Tibial artery (tissue), 4 donors: ENCODE results near the gene IL37.

Experiments used
- DNase-seq, 2 donors: peaks; one replicate each; pipeline ENCODE4 v3.0.0-alpha.2; 2019
- H3K27ac ChIP-seq, 2 donors: fragments of 200-600 bp; sonication (generic) in 1 of 2; 1 replicate in 1 of 2; 2 replicates in 1 of 2; pipeline ENCODE4 v1.5.1; 2018 to 2019; ENCODE audit warnings: mild to moderate bottlenecking in 1 of 2
- H3K27me3 ChIP-seq, 2 donors: fragments of 200-600 bp; sonication (generic) in 1 of 2; one replicate each; pipeline versions ENCODE4 v1.5.1 to v1.6.0; 2016 to 2019
- H3K36me3 ChIP-seq, 3 donors: fragments of 200-600 bp; sonication (generic) in 2 of 3; one replicate each; pipeline ENCODE4 v1.5.1; 2016 to 2019; ENCODE audit warnings: mild to moderate bottlenecking in 2 of 3
- H3K4me1 ChIP-seq, 4 donors: fragments of 200-600 bp; sonication (generic) in 2 of 4; 1 replicate in 3 of 4; 2 replicates in 1 of 4; pipeline ENCODE4 v1.5.1; 2016 to 2019
- H3K4me3 ChIP-seq, 2 donors: fragments of 200-600 bp; sonication (generic) in 1 of 2; 1 replicate in 1 of 2; 2 replicates in 1 of 2; pipeline ENCODE4 v1.5.1; 2018 to 2019; ENCODE audit warnings: mild to moderate bottlenecking in 2 of 2
- H3K9me3 ChIP-seq, 3 donors: fragments of 200-600 bp; sonication (generic) in 1 of 3; one replicate each; pipeline ENCODE4 v1.5.1; 2016 to 2019
- CTCF ChIP-seq, 2 experiments: fragments of 200-600 bp in 1 of 2; fragments of 450-650 bp in 1 of 2; IDR thresholded peaks; one replicate each; pipeline ENCODE4 v1.5.1; 2017 to 2019; ENCODE audit warnings: antibody characterized with exemption in 2 of 2, mild to moderate bottlenecking in 1 of 2, moderate library complexity in 1 of 2
- intact Hi-C: fragments of 100-400 bp; cut with DNase I; formaldehyde crosslinking; loops from one replicate; pipeline ENCODE4 v1.15.0; 2023; ENCODE audit warnings: low total_unique reads

IL37 gene

DNA sequence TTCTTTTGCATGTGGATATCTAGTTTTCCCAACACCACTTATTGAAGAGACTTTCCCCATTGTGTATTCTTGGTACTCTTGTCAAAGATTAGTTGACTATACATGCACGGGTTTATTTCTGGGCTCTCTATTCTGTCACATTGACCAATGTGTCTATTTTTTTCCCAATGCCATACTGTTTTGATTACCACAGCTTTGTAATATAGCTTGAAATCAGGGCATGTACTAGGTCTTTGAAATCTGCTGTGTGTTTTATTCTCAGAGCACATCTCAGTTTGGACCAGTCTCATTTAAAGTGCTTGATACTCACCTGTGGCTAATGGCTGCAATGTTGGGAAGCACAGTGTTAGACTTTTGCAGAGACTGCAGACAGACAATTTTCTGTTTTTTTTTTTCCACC is 34.0 kb downstream of the IL37 start:
- Histone ChIP-seq H3K9me3 (peaks cover 0 to 22% (median 22%) of the 10 kb centered on the region in 3 donors), H3K27me3 (peaks cover 0 to 2% of the 10 kb centered on the region in 2 donors), H3K36me3 (no peaks in the 10 kb centered on the region), H3K27ac (no peak overlapping the region), H3K4me3 (no peak overlapping the region), H3K4me1 (no peaks in the 10 kb centered on the region)
- DNase-seq = no peak
- intact Hi-C loops = no loop called here
- TF ChIP-seq CTCF (IDR thresholded peaks at IDR 0.05) = no peak

- intact Hi-C loops = no loop called here
- Histone ChIP-seq H3K36me3 (no peaks in the 10 kb centered on the region), H3K4me3 (no peak overlapping the region), H3K4me1 (no peaks in the 10 kb centered on the region), H3K9me3 (peaks cover 0 to 22% (median 22%) of the 10 kb centered on the region in 3 donors), H3K27ac (no peak overlapping the region), H3K27me3 (peaks cover 0 to 2% of the 10 kb centered on the region in 2 donors)
- no peak for TF ChIP-seq CTCF (IDR thresholded peaks at IDR 0.05)
- no peak for DNase-seq
Observed at GRCh38 chr2:112946086-112946485, 35.1 kb downstream of the IL37 start.

GRCh38 chr2:112947374-112947773 is 36.4 kb downstream of the IL37 start:
- intact Hi-C loops = no loop called here
- Histone ChIP-seq H3K27ac (no peak overlapping the region), H3K4me3 (no peak overlapping the region), H3K36me3 (no peaks in the 10 kb centered on the region), H3K27me3 (peaks cover 0 to 2% of the 10 kb centered on the region in 2 donors), H3K4me1 (no peaks in the 10 kb centered on the region), H3K9me3 (peaks cover 0 to 22% (median 22%) of the 10 kb centered on the region in 3 donors)
- TF ChIP-seq CTCF (IDR thresholded peaks at IDR 0.05) = no peak
- DNase-seq = no peak

GRCh38 chr2:112949456-112949855 is 38.5 kb downstream of the IL37 start:
- intact Hi-C loops = no loop called here
- H3K36me3 ChIP-seq = no peaks in the 10 kb centered on the region
- H3K4me3 ChIP-seq = no peak overlapping the region
- H3K27ac ChIP-seq = no peak overlapping the region
- H3K4me1 ChIP-seq = no peaks in the 10 kb centered on the region
- H3K9me3 ChIP-seq = peaks cover 0 to 22% (median 22%) of the 10 kb centered on the region in 3 donors
- no peak for TF ChIP-seq CTCF (IDR thresholded peaks at IDR 0.05)
- peaks cover 0 to 2% of the 10 kb centered on the region in 2 donors for H3K27me3 ChIP-seq
- no peak for DNase-seq

DNA sequence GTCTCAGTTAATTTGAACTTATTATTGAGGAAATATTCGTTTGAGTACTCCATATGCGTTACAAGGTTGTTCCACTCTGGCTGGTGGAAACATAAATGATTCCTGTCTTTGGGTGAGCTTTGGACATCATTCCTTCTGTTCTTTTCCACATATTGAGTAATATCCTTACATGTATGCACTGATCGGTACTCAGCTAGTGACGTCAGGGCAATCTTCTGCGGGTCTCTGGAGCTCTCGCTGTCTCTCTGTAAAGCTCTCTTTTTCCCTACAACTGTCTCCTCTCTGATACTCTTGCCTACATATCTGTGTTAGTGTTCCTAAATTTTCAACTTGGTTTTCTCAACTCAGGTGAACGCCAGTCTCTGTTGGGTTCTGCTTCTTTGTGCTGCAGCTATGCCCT is 43.4 kb downstream of the IL37 start:
- H3K4me1 ChIP-seq = no peaks in the 10 kb centered on the region
- no peaks in the 10 kb centered on the region for H3K36me3 ChIP-seq
- H3K9me3 ChIP-seq = no peaks in the 10 kb centered on the region
- intact Hi-C loops = no loop called here
- TF ChIP-seq CTCF (IDR thresholded peaks at IDR 0.05) = no peak
- no peak for DNase-seq
- no peak overlapping the region for H3K4me3 ChIP-seq
- H3K27me3 ChIP-seq = peaks cover 0 to 13% of the 10 kb centered on the region in 2 donors
- H3K27ac ChIP-seq = no peak overlapping the region

- no peak for DNase-seq
- no peak overlapping the region for H3K27ac ChIP-seq
- intact Hi-C loops = no loop called here
- H3K4me1 ChIP-seq = no peaks in the 10 kb centered on the region
- TF ChIP-seq CTCF (IDR thresholded peaks at IDR 0.05) = no peak
- H3K9me3 ChIP-seq = no peaks in the 10 kb centered on the region
- H3K36me3 ChIP-seq = no peaks in the 10 kb centered on the region
- H3K4me3 ChIP-seq = no peak overlapping the region
- peaks cover 0 to 11% of the 10 kb centered on the region in 2 donors for H3K27me3 ChIP-seq
Observed at GRCh38 chr2:112957511-112957910, 46.5 kb downstream of the IL37 start.
